Measurements from ENCODE around the gene LMAN2.

- TF ChIP-seq CTCF (IDR thresholded peaks at IDR 0.05) = no peak
- no peak for TF ChIP-seq POLR2A (IDR thresholded peaks at IDR 0.05)
- TF ChIP-seq EP300 (IDR thresholded peaks at IDR 0.05) = no peak
- no peak for TF ChIP-seq POLR2AphosphoS5 (IDR thresholded peaks at IDR 0.05)
Observed at GRCh38 chr5:177397875-177398390, 46.5 kb upstream of the LMAN2 start.
